GM12872 (cell line): Measurements from ENCODE around the gene ZNF423.

Experiments
- TF ChIP-seq, protein P1 (sequence below): IDR thresholded peaks from 3 replicates; pipeline ENCODE4 v1.5.1; 2011; ENCODE audit warnings: low read depth, mild to moderate bottlenecking, low read length, moderate library complexity; ENCODE audit not compliant: insufficient read depth

The ZNF423 gene

GRCh38 chr16:49743658-49744057 lies 112.3 kb downstream of the ZNF423 start:
- TF ChIP-seq, protein P1, sequence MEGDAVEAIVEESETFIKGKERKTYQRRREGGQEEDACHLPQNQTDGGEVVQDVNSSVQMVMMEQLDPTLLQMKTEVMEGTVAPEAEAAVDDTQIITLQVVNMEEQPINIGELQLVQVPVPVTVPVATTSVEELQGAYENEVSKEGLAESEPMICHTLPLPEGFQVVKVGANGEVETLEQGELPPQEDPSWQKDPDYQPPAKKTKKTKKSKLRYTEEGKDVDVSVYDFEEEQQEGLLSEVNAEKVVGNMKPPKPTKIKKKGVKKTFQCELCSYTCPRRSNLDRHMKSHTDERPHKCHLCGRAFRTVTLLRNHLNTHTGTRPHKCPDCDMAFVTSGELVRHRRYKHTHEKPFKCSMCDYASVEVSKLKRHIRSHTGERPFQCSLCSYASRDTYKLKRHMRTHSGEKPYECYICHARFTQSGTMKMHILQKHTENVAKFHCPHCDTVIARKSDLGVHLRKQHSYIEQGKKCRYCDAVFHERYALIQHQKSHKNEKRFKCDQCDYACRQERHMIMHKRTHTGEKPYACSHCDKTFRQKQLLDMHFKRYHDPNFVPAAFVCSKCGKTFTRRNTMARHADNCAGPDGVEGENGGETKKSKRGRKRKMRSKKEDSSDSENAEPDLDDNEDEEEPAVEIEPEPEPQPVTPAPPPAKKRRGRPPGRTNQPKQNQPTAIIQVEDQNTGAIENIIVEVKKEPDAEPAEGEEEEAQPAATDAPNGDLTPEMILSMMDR = no peak

- TF ChIP-seq, protein P1 = no peak
Measured at GRCh38 chr16:49743203-49743464, 112.8 kb downstream of the ZNF423 start.

DNA sequence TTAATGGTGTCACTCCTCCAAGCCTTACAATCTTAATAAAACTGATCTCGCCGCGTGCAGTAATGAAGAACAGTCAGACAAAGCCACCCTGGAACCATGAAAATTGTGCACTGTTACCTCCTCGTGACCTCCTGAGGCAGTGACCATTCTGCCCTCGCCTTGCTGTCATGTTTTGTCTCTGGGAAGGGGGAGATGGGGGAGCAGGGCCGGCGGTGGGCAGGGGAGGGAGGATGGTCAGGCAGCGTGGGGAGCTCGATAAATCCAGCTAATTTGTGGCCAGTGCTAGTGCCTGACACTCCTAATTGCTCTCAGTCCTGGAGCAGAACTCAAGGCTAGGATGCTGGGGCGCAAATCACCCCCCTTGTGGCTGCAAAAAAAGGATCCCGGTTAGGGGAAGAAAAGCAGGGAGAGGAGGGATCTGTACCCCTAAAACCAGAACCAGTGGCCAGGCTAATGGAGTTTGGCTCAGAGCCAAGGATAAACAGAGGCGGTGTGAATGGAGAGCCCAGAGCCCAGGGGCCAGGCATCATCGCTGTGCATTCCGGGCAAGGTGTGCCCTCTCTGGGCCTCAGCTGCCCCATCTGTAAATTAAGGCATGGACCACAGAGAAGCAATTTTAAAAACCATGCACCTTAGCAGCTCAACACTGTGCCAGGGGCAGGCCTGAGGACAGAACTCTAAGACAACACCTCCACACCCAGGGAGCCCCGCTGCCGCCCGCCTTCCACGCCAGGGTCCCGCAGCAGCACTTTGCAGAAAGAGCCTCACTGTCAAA lies 113.3 kb downstream of the ZNF423 start:
- TF ChIP-seq, protein P1 = no peak

DNA sequence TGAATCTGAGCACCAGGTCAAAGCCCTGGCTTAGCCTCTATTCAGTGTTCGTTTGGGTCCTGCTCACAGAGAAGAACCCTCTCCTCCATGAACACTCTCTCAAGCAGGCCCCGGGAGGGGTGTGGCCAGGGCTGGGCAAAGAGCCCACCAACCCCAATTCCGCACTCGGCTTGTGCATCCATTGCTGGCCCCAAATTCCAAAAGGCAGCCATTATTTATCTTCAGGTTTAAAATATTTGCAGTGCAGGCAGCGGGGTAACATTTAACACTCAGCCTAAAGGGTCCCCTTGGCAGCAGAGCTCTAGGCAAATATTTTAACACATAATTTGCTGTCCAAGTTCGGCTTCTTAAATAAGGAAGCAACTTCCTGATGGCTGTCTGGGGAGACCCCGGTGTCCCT lies 115.7 kb downstream of the ZNF423 start:
- TF ChIP-seq, protein P1 = no peak

DNA sequence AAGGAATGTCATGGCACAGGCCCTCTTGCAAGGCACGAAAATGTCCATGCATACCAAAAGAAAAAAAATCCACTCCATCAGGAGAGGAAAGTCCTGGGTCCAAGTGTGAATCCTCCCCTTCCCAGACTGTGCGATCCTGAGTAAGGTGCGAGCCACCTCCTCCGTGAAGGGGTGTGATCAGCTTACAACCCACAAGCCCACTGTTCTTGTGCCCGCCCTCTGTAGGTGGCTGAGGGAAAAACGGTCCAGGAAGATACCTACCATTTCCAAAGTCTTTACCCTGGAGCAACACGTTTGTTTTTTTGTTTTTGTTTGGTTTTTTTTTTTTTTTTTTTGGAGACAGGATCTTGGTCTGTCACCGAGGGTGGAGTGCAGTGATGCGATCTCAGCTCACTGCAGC lies 116.5 kb downstream of the ZNF423 start:
- TF ChIP-seq, protein P1 = 0 out of 3 replicates have a peak, but pooled peaks have one; percentile 4

- TF ChIP-seq, protein P1 = no peak
Measured at GRCh38 chr16:49738832-49739231, 117.1 kb downstream of the ZNF423 start.

- TF ChIP-seq, protein P1 = no peak
Measured at GRCh38 chr16:49738001-49738400, 117.9 kb downstream of the ZNF423 start.
